ENCODE measurements around the gene SLC25A33. TPM values are rescaled to one million over a fixed set of nuclear protein-coding genes. Genes with fewer than 3 reads are reported as not detected.
A peak's percentile ranks its signal among the peaks of the same experiment; 100 is the strongest.
"Not testable (repeated sequence)": the region's sequence is repeated elsewhere in the genome, so short reads cannot be mapped to it uniquely, and the experiment has no call there.

Gene SLC25A33
- total RNA-seq, 1 donor from 2014 or later = 6.4 TPM

- H3K4me1 ChIP-seq = no peaks in the 10 kb centered on the region
- H3K9me3 ChIP-seq = no peaks in the 10 kb centered on the region
- H3K27ac ChIP-seq = no peak overlapping the region
- DNase-seq (ENCODE audit: extremely low spot score in 2 of 2) = no peak
- H3K36me3 ChIP-seq = peaks cover 0 to 10% of the 10 kb centered on the region in 2 donors
- H3K27me3 ChIP-seq = no peaks in the 10 kb centered on the region
- TF ChIP-seq CTCF (IDR thresholded peaks at IDR 0.05) (peak in 1 of 3 experiments; percentile 6), POLR2A (IDR thresholded peaks at IDR 0.05) (no peak)
- no peak overlapping the region for H3K4me3 ChIP-seq
- intact Hi-C loops (cut with DNase I) = no loop called here
These were observed 76.2 kb downstream of the SLC25A33 start for GRCh38 chr1:9615316-9616063.

GRCh38 chr1:9618909-9619679 is 79.8 kb downstream of the SLC25A33 start:
- H3K4me1 ChIP-seq = no peaks in the 10 kb centered on the region
- TF ChIP-seq CTCF (IDR thresholded peaks at IDR 0.05) (no peak), POLR2AphosphoS5 (IDR thresholded peaks at IDR 0.05; ENCODE audit: insufficient read depth in 1 of 2, low read depth in 1 of 2) (no peak)
- intact Hi-C loops (cut with DNase I) = no loop called here
- H3K36me3 ChIP-seq = no peaks in the 10 kb centered on the region
- H3K9me3 ChIP-seq = no peaks in the 10 kb centered on the region
- DNase-seq (ENCODE audit: extremely low spot score in 2 of 2) = no peak
- no peak overlapping the region for H3K27ac ChIP-seq
- H3K27me3 ChIP-seq = no peaks in the 10 kb centered on the region
- no peak overlapping the region for H3K4me3 ChIP-seq

GRCh38 chr1:9621032-9621431 is 81.8 kb downstream of the SLC25A33 start:
- DNase-seq (ENCODE audit: extremely low spot score in 2 of 2) = no peak
- no peak for TF ChIP-seq CTCF (IDR thresholded peaks at IDR 0.05)
- TF ChIP-seq POLR2A (IDR thresholded peaks at IDR 0.05) = no peak
- no peak for TF ChIP-seq POLR2AphosphoS5 (IDR thresholded peaks at IDR 0.05; ENCODE audit: insufficient read depth in 1 of 2, low read depth in 1 of 2)
- Histone ChIP-seq H3K4me1 (no peaks in the 10 kb centered on the region), H3K27me3 (no peaks in the 10 kb centered on the region), H3K27ac (no peak overlapping the region), H3K4me3 (no peak overlapping the region), H3K9me3 (no peaks in the 10 kb centered on the region), H3K36me3 (no peaks in the 10 kb centered on the region)
- intact Hi-C loops (cut with DNase I) = no loop called here

- Histone ChIP-seq H3K4me1 (peaks cover 13% of the 10 kb centered on the region), H3K9me3 (no peaks in the 10 kb centered on the region), H3K4me3 (no peak overlapping the region), H3K36me3 (no peaks in the 10 kb centered on the region), H3K27ac (no peak overlapping the region), H3K27me3 (no peaks in the 10 kb centered on the region)
- TF ChIP-seq CTCF (IDR thresholded peaks at IDR 0.05) (no peak), POLR2AphosphoS5 (IDR thresholded peaks at IDR 0.05; ENCODE audit: insufficient read depth in 1 of 2, low read depth in 1 of 2) (no peak), POLR2A (IDR thresholded peaks at IDR 0.05) (no peak)
- intact Hi-C loops (cut with DNase I) = no loop called here
- DNase-seq (ENCODE audit: extremely low spot score in 2 of 2) = no peak
These were observed 84.8 kb downstream of the SLC25A33 start for GRCh38 chr1:9624081-9624480.

- H3K27me3 ChIP-seq; H3K36me3 ChIP-seq; H3K9me3 ChIP-seq; DNase-seq (ENCODE audit: extremely low spot score in 2 of 2); H3K27ac ChIP-seq; H3K4me3 ChIP-seq: not testable (repeated sequence)
- intact Hi-C loops (cut with DNase I) = loop anchor here (5.0 kb wide), 1 partner anchor 242 kb away; no protein-coding TSS in a partner anchor
- H3K4me1 ChIP-seq = peaks cover 13% of the 10 kb centered on the region
These were observed 85.8 kb downstream of the SLC25A33 start for GRCh38 chr1:9625030-9625429.
